IPS DF 19.7 (cell line): Measurements from ENCODE around the gene SLC66A1.

Source experiments
- DNase-seq: peaks from one replicate; pipeline ENCODE4 v3.0.0-alpha.2; 2013; ENCODE audit warnings: low read depth, low spot score

The SLC66A1 gene

GRCh38 chr1:19325368-19325957, 13.3 kb downstream of the SLC66A1 start:
- no peak for DNase-seq

DNA sequence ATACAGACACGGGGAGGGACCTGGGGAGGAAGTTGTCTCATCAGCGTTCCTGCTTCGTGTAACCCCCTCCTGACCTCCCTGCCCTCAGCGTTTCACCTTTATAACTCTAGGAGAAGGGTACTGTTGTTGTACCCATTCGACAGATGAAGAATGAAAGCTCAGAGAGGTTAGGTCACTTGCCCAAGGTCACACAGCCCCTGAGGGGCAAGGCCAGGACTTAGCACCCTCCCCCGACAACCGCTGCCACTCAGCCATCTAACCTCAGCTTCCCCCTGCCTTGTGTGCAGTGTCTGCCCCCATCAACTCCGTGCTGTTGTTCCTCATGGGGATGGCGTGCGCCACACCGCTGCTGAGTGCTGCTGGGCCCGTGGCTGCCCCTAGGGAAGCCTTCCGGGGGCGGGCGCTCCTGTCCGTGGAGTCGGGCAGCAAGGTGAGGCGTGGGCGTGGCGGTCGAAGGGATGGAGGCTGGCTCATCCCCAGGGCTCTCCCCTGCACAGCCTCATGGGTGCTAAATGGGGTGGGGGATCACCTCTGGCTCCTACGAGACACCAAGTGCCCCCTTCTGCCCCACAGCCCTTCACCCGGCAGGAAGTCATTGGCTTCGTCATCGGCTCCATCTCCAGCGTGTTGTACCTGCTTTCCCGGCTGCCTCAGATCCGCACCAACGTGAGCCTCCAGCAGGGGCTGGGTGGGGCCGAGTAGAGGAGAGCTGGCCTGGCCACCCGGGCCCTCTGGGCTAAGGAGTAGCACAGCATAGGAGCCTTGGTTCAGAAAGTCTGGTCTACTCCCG, 14.0 kb downstream of the SLC66A1 start:
- DNase-seq, result no peak

GRCh38 chr1:19326748-19327065, 14.6 kb downstream of the SLC66A1 start:
- no peak for DNase-seq

- no peak for DNase-seq
Measured at GRCh38 chr1:19327301-19327700, 15.2 kb downstream of the SLC66A1 start.

DNA sequence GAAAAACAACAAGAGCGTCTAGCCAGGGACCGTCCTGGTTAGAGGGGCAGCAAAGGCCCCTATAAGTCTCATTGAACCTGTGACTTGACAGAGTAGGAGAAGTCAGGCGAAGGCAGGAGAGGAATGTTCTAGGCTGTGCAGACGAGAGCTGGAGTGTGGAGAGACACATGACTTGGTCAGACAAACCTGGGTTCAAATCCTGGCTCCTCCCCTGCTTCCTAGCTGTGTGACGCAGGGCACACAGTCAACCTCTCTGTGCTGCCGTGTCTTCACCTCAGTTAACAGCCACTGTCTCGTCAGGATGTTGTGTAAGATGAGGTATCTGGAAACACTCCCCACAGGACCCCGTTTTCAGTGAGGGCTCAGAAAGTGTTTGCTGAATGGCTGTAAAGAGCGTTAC, 15.6 kb downstream of the SLC66A1 start:
- no peak for DNase-seq

GRCh38 chr1:19328486-19328885, 16.4 kb downstream of the SLC66A1 start:
- no peak for DNase-seq

- DNase-seq, result no peak
Measured at GRCh38 chr1:19329188-19329587, 17.1 kb downstream of the SLC66A1 start.

DNA sequence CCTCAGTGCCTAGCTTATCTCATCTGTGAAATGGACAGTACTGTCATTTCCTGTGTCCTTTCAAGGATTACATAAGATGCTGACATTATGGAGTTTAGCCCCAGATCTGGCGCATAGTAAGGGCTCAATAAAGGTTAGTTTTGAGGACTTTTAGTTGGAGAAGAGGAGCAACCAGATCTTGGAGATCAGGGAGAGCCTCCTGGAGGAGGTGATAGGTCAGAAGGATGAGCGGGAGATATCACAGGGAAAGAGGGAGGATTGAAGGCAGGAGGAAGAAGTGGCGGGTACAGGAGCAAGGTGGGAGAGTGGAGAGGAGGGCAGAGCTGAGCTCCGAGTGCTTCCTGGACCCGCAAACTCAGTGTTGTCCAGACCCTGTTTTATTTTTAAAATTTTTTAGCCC, 17.5 kb downstream of the SLC66A1 start:
- DNase-seq, result no peak

GRCh38 chr1:19330449-19331135, 18.5 kb downstream of the SLC66A1 start:
- no peak for DNase-seq

GRCh38 chr1:19331262-19331878, 19.2 kb downstream of the SLC66A1 start:
- DNase-seq, result no peak

DNA sequence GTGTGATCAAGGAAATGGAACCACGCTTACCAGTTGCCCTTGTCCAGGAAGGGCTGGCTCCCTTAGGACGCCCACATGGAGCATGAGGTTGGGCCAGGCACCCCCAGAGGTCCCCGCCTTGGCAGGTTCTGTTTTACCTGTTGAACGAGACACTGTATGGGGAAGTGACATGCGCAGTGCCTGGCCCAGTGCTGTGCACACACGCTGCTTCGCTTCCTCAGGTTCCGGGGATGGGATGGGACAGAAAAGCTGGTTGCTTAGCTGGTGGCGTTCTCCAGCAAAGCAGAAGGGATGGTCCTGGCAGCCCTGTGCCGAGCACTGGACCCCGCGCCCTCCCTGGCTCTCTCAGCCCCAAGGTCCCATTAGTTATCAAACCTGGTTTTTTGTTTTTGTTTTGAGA, 20.7 kb downstream of the SLC66A1 start:
- no peak for DNase-seq

DNA sequence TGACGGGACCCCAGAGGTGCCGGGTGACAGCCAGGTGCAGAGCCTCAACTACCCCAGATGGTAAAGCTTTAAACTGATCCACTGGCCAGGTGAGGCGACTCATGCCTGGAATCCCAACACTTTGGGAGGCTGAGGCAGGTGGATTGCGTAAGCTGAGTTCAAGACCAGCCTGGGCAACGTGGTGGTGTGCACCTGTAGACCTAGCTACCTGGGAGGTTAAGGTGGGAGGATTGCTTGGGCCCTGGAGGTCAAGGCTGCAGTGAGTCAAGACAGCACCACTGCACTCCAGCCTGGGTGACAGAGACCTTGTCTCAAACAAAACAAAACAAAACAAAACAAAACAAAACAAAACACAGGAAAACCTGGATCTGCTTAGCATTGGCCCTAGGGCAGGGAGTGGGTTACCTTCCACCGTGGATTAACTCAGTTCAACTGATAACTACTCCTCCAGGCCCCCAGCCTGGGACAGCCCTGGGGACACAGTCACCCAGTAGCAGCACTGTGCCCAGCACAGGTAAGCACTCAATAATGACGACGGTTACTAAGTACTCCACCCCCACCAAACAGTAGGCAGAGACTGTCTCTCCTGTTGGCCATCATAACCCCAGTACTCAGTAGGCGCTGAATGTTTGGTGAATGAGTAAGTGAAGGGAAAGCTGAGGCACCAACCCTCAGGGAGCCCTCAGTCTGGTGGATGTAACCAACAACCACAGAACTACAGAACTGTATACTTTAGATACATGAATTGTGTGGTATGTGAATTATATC, 21.6 kb downstream of the SLC66A1 start:
- no peak for DNase-seq

DNA sequence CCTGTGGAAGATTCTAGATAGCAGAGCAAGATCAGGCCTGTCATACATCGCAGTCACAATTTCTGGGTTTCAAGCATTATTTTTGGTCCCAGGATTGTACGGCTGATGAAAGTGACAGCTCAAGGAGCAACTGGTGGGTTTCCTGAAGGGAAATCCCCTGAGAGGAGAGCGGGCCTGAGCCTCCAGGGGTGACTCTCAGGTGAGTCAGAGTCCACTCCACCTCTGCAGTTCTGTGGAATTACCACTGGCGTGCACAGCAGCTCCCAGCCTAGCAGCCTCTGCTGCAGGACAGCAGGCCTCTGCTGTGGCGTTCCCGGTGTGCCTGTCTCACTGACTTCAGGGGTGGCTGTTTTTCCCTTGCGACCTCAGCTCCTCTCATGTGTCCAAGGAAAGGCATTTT, 24.4 kb downstream of the SLC66A1 start:
- no peak for DNase-seq

DNA sequence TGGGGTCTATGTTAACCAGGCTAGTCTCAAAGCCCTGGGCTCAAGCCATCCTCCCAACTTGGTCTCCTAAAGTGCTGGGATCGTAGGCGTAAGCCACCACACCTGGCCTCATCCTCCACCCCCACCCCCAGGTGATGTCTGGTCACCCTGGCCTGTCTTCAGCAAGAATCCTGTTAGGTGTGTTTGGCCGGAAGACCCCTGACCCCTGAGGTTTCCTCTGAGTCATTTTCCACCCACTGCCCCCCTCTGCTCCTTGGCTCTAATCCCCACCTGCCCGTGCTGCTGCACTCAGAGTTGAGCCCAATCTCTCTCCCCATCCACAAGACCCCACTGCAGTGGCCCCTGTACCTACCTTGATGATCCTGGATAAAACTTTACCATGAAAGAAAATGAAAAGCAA, 25.2 kb downstream of the SLC66A1 start:
- DNase-seq, result no peak

- peak; percentile 60 for DNase-seq
Measured at GRCh38 chr1:19338323-19338762, 26.2 kb downstream of the SLC66A1 start.

DNA sequence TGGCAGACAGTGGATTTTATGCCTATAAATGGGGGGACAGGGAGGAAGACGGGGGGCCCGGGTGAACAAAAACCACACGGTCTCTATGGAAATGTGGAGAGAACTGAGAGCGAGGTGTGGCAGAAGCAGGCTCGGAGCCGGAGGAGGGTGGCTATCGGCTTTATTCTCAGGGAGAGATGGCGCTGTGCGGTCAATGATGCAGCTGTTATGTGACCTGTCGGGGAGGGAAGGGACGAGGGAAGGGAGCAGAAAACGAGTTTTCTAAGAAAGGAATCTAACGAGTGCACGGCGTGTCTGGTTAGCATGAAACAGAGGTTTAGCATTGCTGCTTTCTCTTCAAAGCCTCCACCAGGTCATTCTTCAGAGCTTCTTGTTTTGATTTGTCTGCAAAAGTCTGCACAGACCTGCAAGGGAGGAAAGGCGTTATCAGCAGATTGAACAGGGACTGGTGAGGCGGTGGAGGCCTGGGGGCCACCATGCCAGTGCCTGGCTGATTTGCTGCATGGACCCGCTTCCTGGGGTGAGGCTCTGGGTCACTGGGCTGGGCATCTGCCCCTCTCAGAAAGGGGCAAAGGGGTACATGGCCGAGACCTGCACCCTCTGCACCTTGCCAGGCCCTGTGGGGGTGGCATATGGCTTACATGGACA, 27.2 kb downstream of the SLC66A1 start:
- no peak for DNase-seq

- DNase-seq, result no peak
Measured at GRCh38 chr1:19340387-19340937, 28.3 kb downstream of the SLC66A1 start.

- DNase-seq, result peak; percentile 79
Measured at GRCh38 chr1:19341201-19342061, 29.3 kb downstream of the SLC66A1 start.

- DNase-seq, result no peak
Measured at GRCh38 chr1:19342062-19342750, 30.1 kb downstream of the SLC66A1 start.
